Smooth muscle cell (in vitro differentiated cells): ENCODE results near the gene MPP2. TPM values are rescaled to one million over a fixed set of nuclear protein-coding genes. Genes with fewer than 3 reads are reported as not detected.

Experiments
- DNase-seq: peaks from one replicate; lab custom pipeline; 2025; ENCODE audit not compliant: unreplicated experiment; lab: John Stamatoyannopoulos, UW
- H2AFZ ChIP-seq: fragments of 200-600 bp; sonication (generic); 2 replicates; pipeline ENCODE4 v1.6.0; 2016; ENCODE audit warnings: antibody characterized with exemption, low read depth, mild to moderate bottlenecking
- H3F3A ChIP-seq: fragments of 200-600 bp; sonication (generic); 2 replicates; pipeline ENCODE4 v1.6.0; 2017; ENCODE audit warnings: antibody characterized with exemption, low read depth
- H3K27ac ChIP-seq: fragments of 200-600 bp; sonication (generic); 2 replicates; pipeline ENCODE4 v1.5.1; 2016; ENCODE audit warnings: low read depth, mild to moderate bottlenecking
- H3K27me3 ChIP-seq: fragments of 200-600 bp; sonication (generic); 2 replicates; pipeline ENCODE4 v1.6.1; 2016; ENCODE audit warnings: low read depth, mild to moderate bottlenecking
- H3K36me3 ChIP-seq: fragments of 200-600 bp; sonication (generic); 2 replicates; pipeline ENCODE4 v1.5.1; 2016; ENCODE audit warnings: low read depth
- H3K4me1 ChIP-seq: fragments of 200-600 bp; sonication (generic); 2 replicates; pipeline ENCODE4 v1.5.1; 2016; ENCODE audit warnings: low read depth
- H3K4me2 ChIP-seq: fragments of 200-600 bp; sonication (generic); 2 replicates; pipeline ENCODE4 v1.6.0; 2016; ENCODE audit warnings: mild to moderate bottlenecking
- H3K4me3 ChIP-seq: fragments of 200-600 bp; sonication (generic); 2 replicates; pipeline ENCODE4 v1.5.1; 2016; ENCODE audit warnings: mild to moderate bottlenecking
- H3K79me2 ChIP-seq: fragments of 200-600 bp; sonication (generic); 2 replicates; pipeline ENCODE4 v1.6.0; 2016; ENCODE audit warnings: low read depth, mild to moderate bottlenecking
- H3K9ac ChIP-seq: fragments of 200-600 bp; sonication (generic); 2 replicates; pipeline ENCODE4 v1.6.0; 2016; ENCODE audit warnings: low read depth
- H3K9me3 ChIP-seq: fragments of 200-600 bp; sonication (generic); replicated peaks from 2 replicates; pipeline ENCODE4 v1.5.1; 2016; ENCODE audit warnings: low read depth
- H4K20me1 ChIP-seq: fragments of 200-600 bp; sonication (generic); 2 replicates; pipeline ENCODE4 v1.6.0; 2016; ENCODE audit warnings: low read depth
- CTCF ChIP-seq: fragments of 200-600 bp; sonication (generic); IDR thresholded peaks from 2 replicates; pipeline ENCODE4 v1.5.1; 2017; ENCODE audit warnings: borderline replicate concordance, mild to moderate bottlenecking, antibody characterized with exemption; ENCODE audit not compliant: insufficient read depth, poor library complexity, severe bottlenecking
- WGBS: methylation state at CpG from one replicate; pipeline ENCODE4 v1.1.7; 2016; ENCODE audit warnings: low lambda C conversion rate; 5-methylcytosine and 5-hydroxymethylcytosine counted together
- polyA plus RNA-seq: library from polyadenylated mRNA; unstranded; fragments of >200 nt; fragmentation: Nextera tagmentation; extraction: Ambion mirVana; gene quantifications from 2 replicates; pipeline ENCODE4 v1.2.1, GENCODE V29; 2016
- total RNA-seq: library from RNA; depleted of rRNA; stranded (reverse); fragments of >200 nt; gene quantifications from 2 replicates; pipeline ENCODE4 v1.2.3, GENCODE V29; 2014

The MPP2 gene
- total RNA-seq (19.4 and 24.4 TPM in 2 replicates), polyA plus RNA-seq (11.5 and 15.4 TPM in 2 replicates)

- peaks cover 13% of the 10 kb centered on the region for H4K20me1 ChIP-seq
Observed at GRCh38 chr17:43907425-43907981, at the start of gene MPP2. MPP2 (minus strand) TSS chr17:43907536; CDS start chr17:43904460, 3,076 bp downstream.

GRCh38 chr17:43956222-43956621 is 48.9 kb upstream of the MPP2 start:
- WGBS = 82% methylated on average over 8 of the region's 8 CpGs
- no peaks in the 10 kb centered on the region for H3F3A ChIP-seq
- peaks cover 5% of the 10 kb centered on the region for H3K4me1 ChIP-seq
- H3K79me2 ChIP-seq = no peaks in the 10 kb centered on the region
- H3K36me3 ChIP-seq = no peaks in the 10 kb centered on the region
- DNase-seq = no peak
- H3K4me2 ChIP-seq = no peak overlapping the region
- peaks cover 46% of the 10 kb centered on the region for H3K27me3 ChIP-seq
- no peaks in the 10 kb centered on the region for H3K9me3 ChIP-seq
- no peaks in the 10 kb centered on the region for H4K20me1 ChIP-seq
- no peak for TF ChIP-seq CTCF
- H3K4me3 ChIP-seq = no peak overlapping the region
- no peak overlapping the region for H3K9ac ChIP-seq
- H2AFZ ChIP-seq = no peak overlapping the region
- no peak overlapping the region for H3K27ac ChIP-seq

More at GRCh38 chr17:43907425-43907981, at the start of gene MPP2:
- peak within 1 kb of the TSS; percentile 92 for H3K9ac ChIP-seq
- peak within 1 kb of the TSS; percentile 98 for H2AFZ ChIP-seq
- no peak for TF ChIP-seq CTCF
- H3K9me3 ChIP-seq = no peaks in the 10 kb centered on the region
- DNase-seq = peak; percentile 54
- H3F3A ChIP-seq = no peaks in the 10 kb centered on the region
- peaks cover 7% of the 10 kb centered on the region for H3K27me3 ChIP-seq
- peak within 1 kb of the TSS; percentile 94 for H3K4me3 ChIP-seq
- WGBS = under 1% methylated on average over 36 of the region's 36 CpGs
- H3K79me2 ChIP-seq = no peaks in the 10 kb centered on the region
- no peaks in the 10 kb centered on the region for H3K36me3 ChIP-seq
- H3K4me1 ChIP-seq = peaks cover 27% of the 10 kb centered on the region
- peak within 1 kb of the TSS; percentile 78 for H3K27ac ChIP-seq
- H3K4me2 ChIP-seq = peak within 1 kb of the TSS; percentile 99

GRCh38 chr17:43953746-43954145 is 46.4 kb upstream of the MPP2 start, which contains the start of gene PYY:
PYY (minus strand) TSS chr17:43953940; CDS start chr17:43953483, 457 bp downstream.
- H3K79me2 ChIP-seq = no peaks in the 10 kb centered on the region
- no peak within 1 kb of the TSS for H3K9ac ChIP-seq
- WGBS = 48% methylated on average over 7 of the region's 11 CpGs
- no peaks in the 10 kb centered on the region for H3F3A ChIP-seq
- no peaks in the 10 kb centered on the region for H3K36me3 ChIP-seq
- DNase-seq = no peak
- H3K27me3 ChIP-seq = peaks cover 63% of the 10 kb centered on the region
- peak within 1 kb of the TSS; percentile 23 for H3K4me3 ChIP-seq
- no peak for TF ChIP-seq CTCF
- H3K9me3 ChIP-seq = no peaks in the 10 kb centered on the region
- H2AFZ ChIP-seq = no peak within 1 kb of the TSS
- H3K4me1 ChIP-seq = peaks cover 5% of the 10 kb centered on the region
- no peak within 1 kb of the TSS for H3K27ac ChIP-seq
- peak within 1 kb of the TSS; percentile 58 for H3K4me2 ChIP-seq
- H4K20me1 ChIP-seq = no peaks in the 10 kb centered on the region
